WERI-Rb-1 (cell line): ENCODE measurements around the gene ST3GAL6.

Experiments
- DNase-seq: peaks from one replicate; pipeline ENCODE4 v3.0.0-alpha.2; 2020
- H3K27ac ChIP-seq: fragments of 250-450 bp; sonication (Bioruptor Pico); 2 replicates; pipeline ENCODE4 v1.5.1; 2020; ENCODE audit warnings: mild to moderate bottlenecking, moderate library complexity
- H3K27me3 ChIP-seq: fragments of 250-450 bp; sonication (Bioruptor Pico); 2 replicates; pipeline ENCODE4 v1.5.1; 2021; ENCODE audit warnings: mild to moderate bottlenecking, low read depth, moderate library complexity; ENCODE audit not compliant: insufficient read depth, severe bottlenecking
- H3K36me3 ChIP-seq: fragments of 250-450 bp; sonication (Bioruptor Pico); 2 replicates; pipeline ENCODE4 v1.5.1; 2020; ENCODE audit warnings: mild to moderate bottlenecking, moderate library complexity
- H3K4me3 ChIP-seq: 2 replicates; pipeline ENCODE4 v1.5.1; 2011; ENCODE audit warnings: low read depth, mild to moderate bottlenecking, control low read depth, low read length
- H3K9me3 ChIP-seq: fragments of 250-450 bp; sonication (Bioruptor Pico); 2 replicates; pipeline ENCODE4 v1.5.1; 2021; ENCODE audit warnings: mild to moderate bottlenecking, moderate library complexity; ENCODE audit not compliant: severe bottlenecking
- TF ChIP-seq, protein P1 (sequence below): IDR thresholded peaks from 2 replicates; pipeline ENCODE4 v1.5.1; 2011; ENCODE audit warnings: low read depth, mild to moderate bottlenecking, control low read depth, inconsistent platforms, low read length

ST3GAL6 gene

DNA sequence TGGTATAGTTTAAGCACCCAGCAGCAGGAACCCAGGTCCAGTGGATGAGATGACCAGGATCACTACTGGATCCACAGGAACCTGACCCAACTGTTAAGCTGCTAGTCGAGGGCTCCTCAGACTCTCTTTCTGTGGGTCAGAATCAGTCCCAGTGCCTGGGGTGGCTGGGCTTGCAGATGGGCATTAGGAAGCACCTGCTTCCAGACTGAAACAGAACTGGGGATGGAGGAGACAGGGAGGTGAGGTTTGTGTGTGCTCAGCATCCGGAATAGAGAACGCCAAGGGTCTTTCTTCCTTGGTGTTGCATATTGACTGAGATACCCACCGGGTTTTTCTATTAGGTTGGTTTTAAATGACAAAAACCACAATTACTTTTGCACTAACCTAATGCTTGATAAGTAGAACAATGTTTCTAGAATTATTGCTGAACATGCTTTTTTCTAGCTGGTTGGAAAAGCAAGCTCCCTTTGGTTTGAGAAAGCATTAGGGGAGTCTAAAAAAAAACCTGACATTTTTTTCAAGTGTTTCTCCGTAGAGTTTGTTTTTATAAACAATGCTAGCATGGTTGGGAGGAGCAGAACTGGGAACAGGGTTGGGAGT, 779 bp downstream of the ST3GAL6 start:
- no peaks in the 10 kb centered on the region for H3K27me3 ChIP-seq
- H3K36me3 ChIP-seq, result no peaks in the 10 kb centered on the region
- no peak overlapping the region for H3K4me3 ChIP-seq
- DNase-seq, result no peak
- TF ChIP-seq, protein P1, sequence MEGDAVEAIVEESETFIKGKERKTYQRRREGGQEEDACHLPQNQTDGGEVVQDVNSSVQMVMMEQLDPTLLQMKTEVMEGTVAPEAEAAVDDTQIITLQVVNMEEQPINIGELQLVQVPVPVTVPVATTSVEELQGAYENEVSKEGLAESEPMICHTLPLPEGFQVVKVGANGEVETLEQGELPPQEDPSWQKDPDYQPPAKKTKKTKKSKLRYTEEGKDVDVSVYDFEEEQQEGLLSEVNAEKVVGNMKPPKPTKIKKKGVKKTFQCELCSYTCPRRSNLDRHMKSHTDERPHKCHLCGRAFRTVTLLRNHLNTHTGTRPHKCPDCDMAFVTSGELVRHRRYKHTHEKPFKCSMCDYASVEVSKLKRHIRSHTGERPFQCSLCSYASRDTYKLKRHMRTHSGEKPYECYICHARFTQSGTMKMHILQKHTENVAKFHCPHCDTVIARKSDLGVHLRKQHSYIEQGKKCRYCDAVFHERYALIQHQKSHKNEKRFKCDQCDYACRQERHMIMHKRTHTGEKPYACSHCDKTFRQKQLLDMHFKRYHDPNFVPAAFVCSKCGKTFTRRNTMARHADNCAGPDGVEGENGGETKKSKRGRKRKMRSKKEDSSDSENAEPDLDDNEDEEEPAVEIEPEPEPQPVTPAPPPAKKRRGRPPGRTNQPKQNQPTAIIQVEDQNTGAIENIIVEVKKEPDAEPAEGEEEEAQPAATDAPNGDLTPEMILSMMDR, result no peak
- H3K9me3 ChIP-seq, result no peaks in the 10 kb centered on the region
- H3K27ac ChIP-seq, result no peak overlapping the region

DNA sequence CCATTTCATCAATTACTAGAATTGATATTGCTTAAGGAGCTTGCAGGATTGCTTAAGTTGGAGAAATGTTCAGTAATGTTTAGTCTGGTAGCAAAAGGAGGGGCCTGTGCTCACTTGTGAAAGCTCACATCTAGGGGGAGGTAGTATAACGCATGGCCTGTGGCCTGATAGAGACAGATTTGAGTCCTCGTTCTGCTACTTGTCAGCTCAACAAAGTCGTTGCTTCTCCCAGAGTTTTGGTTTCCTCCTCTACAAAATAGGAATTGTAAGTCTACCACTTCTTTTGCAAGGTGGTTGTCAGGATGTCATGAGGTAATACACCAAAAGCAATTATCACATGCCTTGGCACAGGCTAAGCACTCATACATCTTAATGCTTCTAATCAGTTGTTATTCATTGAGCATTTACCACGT, 1.3 kb downstream of the ST3GAL6 start:
- Histone ChIP-seq H3K4me3 (no peak overlapping the region), H3K9me3 (no peaks in the 10 kb centered on the region), H3K36me3 (no peaks in the 10 kb centered on the region), H3K27ac (no peak overlapping the region), H3K27me3 (no peaks in the 10 kb centered on the region)
- no peak for DNase-seq
- TF ChIP-seq, protein P1, result no peak

DNA sequence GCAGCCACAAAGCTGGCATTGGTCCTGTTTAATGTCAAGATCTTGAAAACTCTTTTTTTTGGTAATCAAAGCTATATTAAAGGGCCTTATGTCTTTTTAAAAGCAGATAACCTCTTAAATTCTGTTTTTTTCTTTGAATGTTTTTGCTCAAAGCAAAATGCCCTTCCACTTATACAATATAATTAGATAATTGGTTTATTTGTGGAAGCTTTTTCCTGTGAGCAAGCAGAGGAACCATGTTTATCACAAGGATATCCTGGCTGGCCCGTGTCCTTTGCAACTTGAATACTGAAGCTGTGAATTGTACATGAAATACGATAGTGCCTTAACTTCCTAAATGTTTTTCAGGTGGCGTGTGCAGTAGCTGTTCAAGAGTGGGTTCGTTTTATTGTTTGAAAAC, 2.6 kb downstream of the ST3GAL6 start:
- DNase-seq, result no peak
- Histone ChIP-seq H3K9me3 (no peaks in the 10 kb centered on the region), H3K27ac (no peak overlapping the region), H3K27me3 (no peaks in the 10 kb centered on the region), H3K36me3 (no peaks in the 10 kb centered on the region), H3K4me3 (no peak overlapping the region)
- TF ChIP-seq, protein P1, result no peak

DNA sequence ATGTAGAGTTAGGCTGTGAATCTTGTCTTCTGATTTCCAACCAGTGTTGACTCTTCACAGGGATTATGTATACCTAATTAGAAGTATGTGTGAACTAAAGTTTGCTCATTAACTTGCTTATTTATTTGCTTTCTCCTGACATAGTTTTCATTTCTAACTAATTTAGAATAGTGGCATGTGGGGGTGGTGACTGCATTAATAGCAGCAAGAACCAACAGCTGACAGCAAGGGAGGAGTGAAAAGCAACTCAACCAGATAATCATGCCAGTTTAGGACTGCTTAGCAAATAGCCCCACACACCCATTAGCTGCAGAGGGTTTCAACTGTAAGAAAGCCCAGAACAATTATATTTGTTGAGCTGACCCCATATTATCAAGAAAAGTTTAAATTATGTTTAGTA, 3.8 kb downstream of the ST3GAL6 start:
- no peak for DNase-seq
- no peaks in the 10 kb centered on the region for H3K27me3 ChIP-seq

DNA sequence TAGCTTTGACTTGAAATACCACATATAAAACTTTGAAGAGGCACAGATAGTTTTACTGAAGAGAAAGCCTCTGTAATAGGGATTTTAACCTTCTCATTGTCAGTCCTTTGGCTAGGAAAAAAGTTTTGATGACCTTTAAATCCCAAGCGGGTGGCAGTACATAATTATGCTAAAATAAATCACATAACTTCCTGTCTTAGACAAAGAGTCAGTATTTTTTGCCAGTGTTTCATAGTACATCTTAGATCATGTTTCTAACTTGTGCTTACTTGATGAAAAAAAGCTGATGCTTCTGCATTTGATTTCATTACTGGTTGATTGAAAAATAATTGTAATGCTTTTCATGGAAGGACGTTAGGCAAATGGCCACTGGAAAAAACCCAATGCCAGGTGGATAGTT, 5.8 kb downstream of the ST3GAL6 start:
- Histone ChIP-seq H3K4me3 (no peak overlapping the region), H3K27ac (no peak overlapping the region), H3K36me3 (no peaks in the 10 kb centered on the region), H3K27me3 (no peaks in the 10 kb centered on the region), H3K9me3 (no peaks in the 10 kb centered on the region)
- TF ChIP-seq, protein P1, result no peak
- no peak for DNase-seq

More for the DNA sequence above, 3.8 kb downstream of the ST3GAL6 start:
- Histone ChIP-seq H3K27ac (no peak overlapping the region), H3K9me3 (no peaks in the 10 kb centered on the region), H3K36me3 (no peaks in the 10 kb centered on the region), H3K4me3 (no peak overlapping the region)
- TF ChIP-seq, protein P1, result no peak

DNA sequence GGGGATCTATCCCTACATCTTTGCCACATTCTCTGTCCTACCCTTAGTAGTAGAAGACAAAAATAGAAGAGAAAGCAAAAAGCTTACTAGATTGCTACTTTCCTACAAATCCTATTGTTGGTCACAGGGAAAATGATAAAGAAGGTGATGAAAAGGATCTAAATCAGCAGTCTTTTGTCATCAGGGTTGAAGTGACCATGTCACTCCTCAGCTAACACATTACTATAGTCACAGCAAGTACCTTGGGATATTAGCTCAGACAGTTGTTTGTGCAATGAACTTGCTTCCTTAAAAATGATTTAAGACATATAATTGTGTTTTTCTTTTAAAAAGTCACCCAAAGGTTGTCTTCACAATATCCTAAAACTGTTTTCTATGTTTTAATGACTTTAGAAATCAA, 6.3 kb downstream of the ST3GAL6 start:
- Histone ChIP-seq H3K27ac (no peak overlapping the region), H3K9me3 (no peaks in the 10 kb centered on the region), H3K27me3 (no peaks in the 10 kb centered on the region), H3K4me3 (no peak overlapping the region), H3K36me3 (no peaks in the 10 kb centered on the region)
- no peak for DNase-seq
- TF ChIP-seq, protein P1, result no peak
